Neuron (in vitro differentiated cells): Measurements from ENCODE around the gene ALPG.
"Not testable (repeated sequence)": the region's sequence is repeated elsewhere in the genome, so short reads cannot be mapped to it uniquely, and the experiment has no call there.

Experiments used
- H2AFZ ChIP-seq: one replicate; pipeline ENCODE4 v1.6.1; 2013; ENCODE audit warnings: low read depth, mild to moderate bottlenecking, inconsistent platforms, low read length, moderate library complexity
- H3K27me3 ChIP-seq: one replicate; pipeline ENCODE4 v1.6.1; 2013; ENCODE audit warnings: low read length; ENCODE audit not compliant: insufficient read depth
- H3K36me3 ChIP-seq: one replicate; pipeline ENCODE4 v1.6.1; 2013; ENCODE audit warnings: low read length; ENCODE audit not compliant: insufficient read depth
- H3K4me1 ChIP-seq: one replicate; pipeline ENCODE4 v1.6.1; 2013; ENCODE audit warnings: low read length; ENCODE audit not compliant: insufficient read depth
- H3K4me3 ChIP-seq: 2 replicates; pipeline ENCODE4 v1.5.1; 2013; ENCODE audit warnings: mild to moderate bottlenecking, low read length, moderate library complexity
- H3K9me3 ChIP-seq: one replicate; pipeline ENCODE4 v1.6.1; 2013; ENCODE audit warnings: low read length

Gene ALPG

DNA sequence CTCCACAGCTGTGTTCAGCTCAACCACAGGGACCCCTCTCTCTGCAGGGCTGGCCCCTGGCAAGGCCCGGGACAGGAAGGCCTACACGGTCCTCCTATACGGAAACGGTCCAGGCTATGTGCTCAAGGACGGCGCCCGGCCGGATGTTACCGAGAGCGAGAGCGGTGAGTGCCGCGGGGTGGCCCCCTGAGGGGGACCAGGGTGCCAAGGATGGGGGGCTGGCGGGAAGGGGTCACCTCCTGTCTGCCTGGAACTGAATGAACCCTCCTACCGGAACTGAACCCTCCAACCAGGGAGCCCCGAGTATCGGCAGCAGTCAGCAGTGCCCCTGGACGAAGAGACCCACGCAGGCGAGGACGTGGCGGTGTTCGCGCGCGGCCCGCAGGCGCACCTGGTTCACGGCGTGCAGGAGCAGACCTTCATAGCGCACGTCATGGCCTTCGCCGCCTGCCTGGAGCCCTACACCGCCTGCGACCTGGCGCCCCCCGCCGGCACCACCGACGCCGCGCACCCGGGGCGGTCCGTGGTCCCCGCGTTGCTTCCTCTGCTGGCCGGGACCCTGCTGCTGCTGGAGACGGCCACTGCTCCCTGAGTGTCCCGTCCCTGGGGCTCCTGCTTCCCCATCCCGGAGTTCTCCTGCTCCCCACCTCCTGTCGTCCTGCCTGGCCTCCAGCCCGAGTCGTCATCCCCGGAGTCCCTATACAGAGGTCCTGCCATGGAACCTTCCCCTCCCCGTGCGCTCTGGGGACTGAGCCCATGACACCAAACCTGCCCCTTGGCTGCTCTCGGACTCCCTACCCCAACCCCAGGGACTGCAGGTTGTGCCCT is 25.2 kb upstream of the ALPG start:
- H3K36me3 ChIP-seq, H3K4me3 ChIP-seq, H3K4me1 ChIP-seq, H3K9me3 ChIP-seq, H2AFZ ChIP-seq: not testable (repeated sequence)
- peaks cover 27% of the 10 kb centered on the region for H3K27me3 ChIP-seq

DNA sequence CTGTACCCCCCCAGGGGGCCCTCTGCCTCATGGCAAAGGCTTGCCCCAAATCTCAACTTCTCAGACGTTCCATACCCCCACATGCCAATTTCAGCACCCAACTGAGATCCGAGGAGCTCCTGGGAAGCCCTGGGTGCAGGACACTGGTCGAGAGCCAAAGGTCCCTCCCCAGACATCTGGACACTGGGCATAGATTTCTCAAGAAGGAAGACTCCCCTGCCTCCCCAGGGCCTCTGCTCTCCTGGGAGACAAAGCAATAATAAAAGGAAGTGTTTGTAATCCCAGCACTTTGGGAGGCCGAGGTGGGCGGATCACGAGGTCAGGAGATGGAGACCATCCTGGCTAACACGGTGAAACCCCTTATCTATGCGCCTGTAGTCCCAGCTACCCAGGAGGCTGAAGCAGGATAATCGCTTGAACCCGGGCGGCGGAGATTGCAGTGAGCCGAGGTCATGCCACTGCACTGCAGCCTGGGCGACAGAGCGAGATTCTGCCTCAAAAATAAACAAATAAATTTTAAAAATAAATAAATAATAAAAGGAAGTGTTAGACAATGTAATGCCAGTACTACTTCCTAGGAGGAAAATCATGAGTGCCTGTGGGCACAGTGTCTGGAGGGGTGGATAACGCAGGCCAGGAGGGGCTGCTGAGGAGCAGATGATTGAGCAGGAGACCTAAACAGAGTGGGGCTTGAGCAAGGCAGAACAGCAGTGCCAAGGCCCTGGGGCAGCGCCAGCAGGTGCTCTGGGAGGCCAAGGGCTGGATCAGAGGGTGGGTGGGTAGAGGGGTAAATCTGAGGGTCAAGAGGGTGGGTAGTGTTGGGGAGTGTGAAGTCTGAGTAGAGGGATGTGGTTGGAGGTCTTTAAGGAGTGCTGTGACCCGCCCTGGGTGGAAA is 24.1 kb upstream of the ALPG start:
- H3K9me3 ChIP-seq = peaks cover under 1% of the 10 kb centered on the region
- H3K4me3 ChIP-seq = no peak overlapping the region
- H2AFZ ChIP-seq = no peak overlapping the region
- no peaks in the 10 kb centered on the region for H3K36me3 ChIP-seq
- H3K4me1 ChIP-seq = no peaks in the 10 kb centered on the region
- H3K27me3 ChIP-seq = peaks cover 36% of the 10 kb centered on the region

DNA sequence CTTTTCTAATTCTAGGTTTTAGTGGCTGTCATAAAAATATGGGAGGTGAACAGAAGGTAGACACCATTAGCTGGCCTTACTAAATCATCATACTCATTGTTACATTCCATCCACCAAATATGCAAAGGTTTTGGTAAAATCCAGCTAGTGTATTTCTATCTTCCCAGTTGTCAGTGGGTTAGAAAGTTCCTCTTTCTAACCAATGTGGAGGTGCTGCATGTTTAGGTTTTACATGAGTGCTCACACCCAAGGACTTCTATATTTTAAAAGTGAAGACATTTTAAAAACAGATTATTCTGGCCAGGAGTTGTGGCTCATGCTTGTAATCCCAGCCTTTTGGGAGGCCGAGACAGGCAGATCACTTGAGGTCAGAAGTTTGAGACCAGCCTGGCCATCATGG is 22.2 kb upstream of the ALPG start:
- H2AFZ ChIP-seq = no peak overlapping the region
- no peak overlapping the region for H3K4me3 ChIP-seq
- no peaks in the 10 kb centered on the region for H3K36me3 ChIP-seq
- H3K4me1 ChIP-seq = no peaks in the 10 kb centered on the region
- H3K27me3 ChIP-seq = peaks cover 53% of the 10 kb centered on the region
- peaks cover 3% of the 10 kb centered on the region for H3K9me3 ChIP-seq

DNA sequence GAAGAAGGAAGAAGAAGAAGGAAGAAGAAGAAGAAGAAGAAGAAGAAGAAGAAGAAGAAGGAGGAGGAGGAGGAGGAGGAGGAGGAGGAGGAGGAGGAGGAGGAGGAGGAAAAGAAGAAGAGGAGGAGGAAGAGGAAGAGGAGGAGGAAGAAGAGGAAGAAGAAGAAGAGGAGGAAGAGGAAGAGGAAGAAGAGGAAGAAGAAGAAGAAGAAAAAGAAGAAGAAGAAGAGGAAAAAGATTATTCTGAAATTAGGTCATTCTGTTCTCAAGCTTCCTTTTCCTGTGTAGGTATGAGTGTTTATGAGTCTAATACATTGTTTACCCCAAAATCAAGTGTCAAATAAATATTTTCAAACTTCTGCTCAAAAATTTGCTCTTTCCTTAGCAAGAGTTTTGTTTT is 21.6 kb upstream of the ALPG start:
- not testable (repeated sequence) for H3K4me3 ChIP-seq, H3K36me3 ChIP-seq, H3K4me1 ChIP-seq, H3K9me3 ChIP-seq, H2AFZ ChIP-seq
- peaks cover 56% of the 10 kb centered on the region for H3K27me3 ChIP-seq

DNA sequence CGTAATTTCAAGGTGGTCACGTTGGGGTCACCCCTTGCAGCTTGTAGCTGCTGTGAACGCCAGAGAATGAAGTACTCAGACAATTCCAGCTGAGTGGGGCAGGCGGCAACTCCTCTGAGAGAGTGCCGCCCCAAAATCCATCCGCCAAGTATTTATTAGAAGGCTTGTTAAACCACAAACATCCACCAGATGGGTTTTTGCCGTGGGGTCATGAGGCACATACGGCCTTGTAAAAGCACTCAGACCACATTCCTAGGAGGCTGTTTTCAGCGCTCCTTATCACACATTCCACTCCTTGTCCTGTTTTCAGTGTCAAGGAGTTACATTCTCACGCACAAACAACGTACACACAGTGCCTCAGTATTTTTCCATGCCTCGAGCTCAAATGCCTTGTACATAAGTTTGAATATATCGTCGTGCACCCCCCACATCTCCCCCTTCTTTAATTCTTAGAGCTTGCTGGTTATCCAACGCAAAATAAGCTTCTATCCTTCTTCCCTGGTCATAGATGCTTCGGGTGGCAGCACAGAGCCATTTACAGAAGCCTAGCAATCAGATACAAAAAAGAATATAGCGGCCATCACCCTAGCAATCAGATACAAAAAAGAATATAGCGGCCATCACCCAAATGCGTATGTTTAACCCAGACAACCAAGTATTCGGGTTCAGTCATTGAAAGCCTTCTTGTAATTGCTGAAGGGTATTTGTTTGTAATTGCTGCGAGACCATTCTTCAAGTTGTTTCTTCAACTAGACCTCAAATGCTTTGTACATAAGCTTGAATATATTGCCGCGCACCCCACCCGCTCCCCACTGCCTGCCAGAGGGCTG is 20.8 kb upstream of the ALPG start:
- H3K4me1 ChIP-seq = no peaks in the 10 kb centered on the region
- H3K27me3 ChIP-seq = peaks cover 64% of the 10 kb centered on the region
- no peaks in the 10 kb centered on the region for H3K36me3 ChIP-seq
- no peak overlapping the region for H3K4me3 ChIP-seq
- H2AFZ ChIP-seq = no peak overlapping the region
- H3K9me3 ChIP-seq = peaks cover 3% of the 10 kb centered on the region

DNA sequence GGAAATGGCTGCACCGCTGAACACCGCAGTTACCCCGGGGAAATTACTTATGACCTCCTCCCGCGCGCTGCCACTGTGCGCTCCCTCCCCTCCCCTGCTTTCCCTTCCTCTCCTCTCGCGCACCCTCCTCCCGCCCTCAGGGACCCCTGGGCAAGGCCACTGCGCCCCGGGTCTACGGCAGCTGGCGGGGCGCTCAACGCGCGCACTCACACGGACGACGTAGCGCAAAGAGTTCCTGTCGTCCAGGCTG is 20.2 kb upstream of the ALPG start:
- no peaks in the 10 kb centered on the region for H3K36me3 ChIP-seq
- peaks cover 69% of the 10 kb centered on the region for H3K27me3 ChIP-seq
- no peaks in the 10 kb centered on the region for H3K4me1 ChIP-seq
- H2AFZ ChIP-seq = no peak overlapping the region
- no peak overlapping the region for H3K4me3 ChIP-seq
- peaks cover 3% of the 10 kb centered on the region for H3K9me3 ChIP-seq

DNA sequence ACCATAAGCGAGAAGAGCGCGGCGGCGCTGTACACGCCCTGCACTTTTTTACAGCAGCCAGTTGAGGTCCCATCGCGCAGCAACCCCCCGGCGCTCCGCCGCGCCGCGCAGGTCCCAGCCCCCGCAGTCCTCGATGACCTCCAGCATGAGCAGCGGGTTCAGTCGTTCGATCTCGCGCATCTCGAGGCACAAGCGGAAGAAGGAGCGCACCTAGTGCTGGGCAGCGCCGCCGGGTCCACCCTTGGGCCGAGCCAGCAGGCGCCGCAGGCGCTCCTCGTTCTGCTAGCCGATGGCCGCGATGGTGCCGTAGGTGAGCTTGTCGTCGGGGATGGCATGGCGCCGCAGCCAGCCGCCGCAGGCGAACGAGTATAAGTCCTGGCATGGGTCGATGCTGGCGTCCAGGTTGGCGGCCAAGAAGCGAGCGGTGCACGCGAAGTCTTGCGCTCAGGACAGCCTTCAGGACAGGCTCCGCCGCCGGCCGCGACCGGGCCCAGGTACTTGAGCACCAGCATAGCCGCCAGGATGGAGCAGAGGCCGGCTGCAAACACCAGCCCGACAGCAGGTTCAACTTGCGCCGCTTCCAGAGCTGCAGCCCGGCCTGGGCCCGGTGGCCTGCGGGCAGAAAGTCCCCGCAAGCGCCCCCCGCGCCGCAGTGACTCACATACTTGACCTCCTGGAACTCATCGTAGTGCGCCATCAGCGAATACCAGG is 19.7 kb upstream of the ALPG start:
- peaks cover 3% of the 10 kb centered on the region for H3K9me3 ChIP-seq
- no peak overlapping the region for H2AFZ ChIP-seq
- H3K27me3 ChIP-seq = peaks cover 69% of the 10 kb centered on the region
- no peaks in the 10 kb centered on the region for H3K36me3 ChIP-seq
- no peak overlapping the region for H3K4me3 ChIP-seq
- no peaks in the 10 kb centered on the region for H3K4me1 ChIP-seq

DNA sequence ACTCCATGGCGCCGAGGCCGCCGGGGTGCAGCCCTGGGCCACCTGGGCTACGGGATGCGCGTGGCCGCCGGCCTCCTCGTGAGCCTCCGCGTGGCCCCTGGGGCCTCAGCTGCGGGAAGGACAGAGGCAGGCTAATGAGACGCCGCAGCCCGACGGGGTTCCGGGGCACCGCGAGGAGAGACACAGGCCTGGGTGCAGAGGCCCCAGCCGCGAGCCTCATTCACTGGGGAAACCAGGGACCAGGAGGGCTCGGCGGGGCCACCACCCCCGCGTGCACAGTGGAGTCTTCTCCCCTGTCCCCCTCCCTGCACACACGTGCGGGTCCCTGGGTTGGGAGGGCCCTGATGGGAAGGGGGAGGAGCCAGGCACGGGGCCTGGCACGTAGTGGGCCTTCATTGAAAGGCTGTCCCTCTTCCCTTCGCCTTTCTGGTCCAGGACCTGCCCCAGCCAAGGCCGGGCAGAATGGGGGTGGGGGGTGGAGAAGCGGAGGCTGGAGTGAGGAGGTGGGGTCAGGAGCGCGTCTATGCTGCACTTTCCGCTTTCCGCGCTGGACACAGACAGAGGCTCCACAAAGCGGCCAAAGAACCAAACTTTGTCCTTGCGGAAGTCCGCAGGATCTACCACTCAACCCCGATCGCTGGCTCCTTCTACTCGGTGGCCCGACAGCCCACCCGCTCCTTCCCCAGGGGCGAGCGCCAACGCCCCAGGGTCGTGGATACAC is 19.0 kb upstream of the ALPG start:
- peaks cover 67% of the 10 kb centered on the region for H3K27me3 ChIP-seq
- no peak overlapping the region for H2AFZ ChIP-seq
- H3K4me3 ChIP-seq = no peak overlapping the region
- peaks cover 3% of the 10 kb centered on the region for H3K9me3 ChIP-seq
- H3K4me1 ChIP-seq = no peaks in the 10 kb centered on the region
- H3K36me3 ChIP-seq = no peaks in the 10 kb centered on the region

DNA sequence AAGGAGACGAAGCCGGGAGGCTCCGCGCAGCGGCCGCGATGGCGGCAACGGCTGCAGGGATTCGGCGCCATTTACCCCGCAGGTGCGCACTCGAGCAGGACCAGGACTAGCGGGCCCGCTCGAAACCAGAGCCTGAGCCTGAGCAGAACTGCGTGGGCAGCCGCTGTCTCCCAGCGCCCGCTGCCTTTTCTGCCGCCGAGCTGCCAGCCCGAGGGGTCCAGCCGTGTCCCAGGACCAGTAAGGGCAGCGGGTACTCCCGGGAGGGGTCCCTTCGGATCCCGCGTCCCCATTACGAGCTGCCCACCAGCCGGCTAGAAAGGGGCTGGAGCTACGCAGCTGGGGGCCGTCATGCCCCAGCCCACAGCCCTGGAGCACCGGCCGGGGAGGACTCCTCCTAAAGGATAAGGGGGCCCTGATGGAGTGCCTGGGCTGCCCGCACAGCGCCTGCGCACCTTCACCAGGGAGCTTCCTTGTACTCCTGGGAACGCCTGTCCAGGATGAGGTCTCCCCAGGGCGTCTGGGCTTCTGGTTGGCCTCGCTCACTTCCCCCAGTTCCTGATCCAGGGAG is 18.2 kb upstream of the ALPG start:
- Histone ChIP-seq H3K36me3 (no peaks in the 10 kb centered on the region), H2AFZ (no peak overlapping the region), H3K4me3 (no peak overlapping the region), H3K27me3 (peaks cover 63% of the 10 kb centered on the region), H3K9me3 (peaks cover 3% of the 10 kb centered on the region), H3K4me1 (no peaks in the 10 kb centered on the region)

DNA sequence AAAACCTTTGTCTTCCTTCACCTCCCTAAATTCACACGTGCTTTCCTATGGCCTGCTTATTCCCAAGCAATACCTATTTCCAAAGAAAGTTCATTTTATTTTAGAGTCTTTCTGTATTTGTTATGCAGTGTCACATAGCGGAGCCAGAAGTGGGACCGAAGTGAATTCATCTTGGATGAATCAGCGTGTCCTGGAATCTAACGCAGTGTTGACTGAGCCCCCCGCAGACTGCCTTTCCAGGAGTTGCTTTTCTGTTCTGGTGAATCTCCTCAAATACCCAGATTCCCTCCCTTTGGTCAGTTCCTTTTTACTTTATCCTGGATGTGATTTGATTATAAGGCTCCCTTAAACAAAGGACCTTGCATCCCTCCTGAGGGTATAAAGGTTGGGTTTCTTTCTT is 17.3 kb upstream of the ALPG start:
- Histone ChIP-seq H3K27me3 (peaks cover 60% of the 10 kb centered on the region), H3K9me3 (peaks cover 3% of the 10 kb centered on the region), H3K36me3 (no peaks in the 10 kb centered on the region), H3K4me3 (no peak overlapping the region), H3K4me1 (no peaks in the 10 kb centered on the region), H2AFZ (no peak overlapping the region)

DNA sequence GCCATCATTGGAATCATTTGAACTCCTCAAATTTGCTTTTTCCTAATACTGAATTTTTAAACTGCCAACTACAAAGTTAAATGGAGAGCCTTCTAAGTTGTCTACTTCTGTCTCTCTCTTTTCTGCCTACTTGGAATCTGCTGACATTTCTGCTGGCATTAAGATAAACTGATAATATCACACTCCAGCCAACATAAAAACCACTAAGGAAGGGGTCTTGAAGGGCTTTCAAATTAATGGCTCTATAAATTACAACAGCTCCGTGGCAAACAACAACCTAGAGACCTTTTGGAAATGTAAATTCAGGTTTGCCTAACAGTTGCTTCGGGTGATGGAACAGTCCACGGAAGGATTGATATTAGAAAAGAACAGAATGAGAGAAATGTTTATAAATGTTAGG is 16.0 kb upstream of the ALPG start:
- Histone ChIP-seq H3K36me3 (no peaks in the 10 kb centered on the region), H2AFZ (no peak overlapping the region), H3K27me3 (peaks cover 52% of the 10 kb centered on the region), H3K4me3 (no peak overlapping the region), H3K4me1 (no peaks in the 10 kb centered on the region), H3K9me3 (peaks cover 3% of the 10 kb centered on the region)

DNA sequence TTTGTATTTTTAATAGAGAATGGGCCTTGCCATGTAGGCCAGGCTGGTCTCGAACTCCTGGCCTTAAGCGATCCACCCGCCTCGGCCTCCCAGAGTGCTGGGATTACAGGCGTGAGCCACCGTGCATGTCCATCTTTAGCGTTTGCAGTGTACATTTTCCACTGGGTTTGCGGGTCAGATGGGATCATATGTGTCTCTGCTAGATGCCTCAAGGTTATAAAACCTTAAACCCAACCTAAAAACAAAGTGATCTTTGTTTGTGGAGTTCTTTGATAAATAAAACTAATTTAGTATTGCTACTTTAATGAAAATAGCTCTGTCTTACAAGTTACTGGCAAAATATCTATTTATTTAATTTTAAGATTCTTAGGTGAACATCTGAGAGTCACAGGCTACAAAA is 13.1 kb upstream of the ALPG start:
- no peak overlapping the region for H3K4me3 ChIP-seq
- no peak overlapping the region for H2AFZ ChIP-seq
- no peaks in the 10 kb centered on the region for H3K36me3 ChIP-seq
- no peaks in the 10 kb centered on the region for H3K9me3 ChIP-seq
- H3K27me3 ChIP-seq = peaks cover 25% of the 10 kb centered on the region
- H3K4me1 ChIP-seq = no peaks in the 10 kb centered on the region
